Activated naive CD4-positive, alpha-beta T cell treated with anti-CD3 and anti-CD28 coated beads, Interleukin-2, amount 50 U/mL, for 16 hours (primary cell): ENCODE results near the gene TMEM255B.

Source experiments
- DNase-seq: peaks from one replicate; pipeline ENCODE4 v3.0.0-alpha.2; 2020

TMEM255B gene

DNA sequence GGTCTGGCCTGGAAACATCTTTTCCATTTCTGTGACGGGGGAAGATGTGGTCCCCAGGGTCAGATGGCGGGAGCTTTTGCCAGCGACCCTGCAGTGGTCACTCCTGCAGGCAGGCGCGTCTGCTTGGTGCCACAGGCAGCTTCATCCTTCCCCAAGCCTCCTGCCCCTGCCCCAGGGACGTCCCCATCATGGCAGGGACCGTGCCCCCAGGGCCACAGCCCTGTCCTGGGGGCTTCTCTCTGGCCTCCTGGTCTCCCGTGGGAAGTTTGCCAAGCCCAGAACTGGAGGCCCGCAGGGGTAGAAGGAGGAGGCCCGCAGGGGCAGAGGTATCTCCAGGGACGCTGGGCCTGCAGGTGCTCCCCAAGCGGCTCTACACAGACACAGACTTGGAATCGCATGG lies 47.5 kb downstream of the TMEM255B start:
- DNase-seq = no peak

DNA sequence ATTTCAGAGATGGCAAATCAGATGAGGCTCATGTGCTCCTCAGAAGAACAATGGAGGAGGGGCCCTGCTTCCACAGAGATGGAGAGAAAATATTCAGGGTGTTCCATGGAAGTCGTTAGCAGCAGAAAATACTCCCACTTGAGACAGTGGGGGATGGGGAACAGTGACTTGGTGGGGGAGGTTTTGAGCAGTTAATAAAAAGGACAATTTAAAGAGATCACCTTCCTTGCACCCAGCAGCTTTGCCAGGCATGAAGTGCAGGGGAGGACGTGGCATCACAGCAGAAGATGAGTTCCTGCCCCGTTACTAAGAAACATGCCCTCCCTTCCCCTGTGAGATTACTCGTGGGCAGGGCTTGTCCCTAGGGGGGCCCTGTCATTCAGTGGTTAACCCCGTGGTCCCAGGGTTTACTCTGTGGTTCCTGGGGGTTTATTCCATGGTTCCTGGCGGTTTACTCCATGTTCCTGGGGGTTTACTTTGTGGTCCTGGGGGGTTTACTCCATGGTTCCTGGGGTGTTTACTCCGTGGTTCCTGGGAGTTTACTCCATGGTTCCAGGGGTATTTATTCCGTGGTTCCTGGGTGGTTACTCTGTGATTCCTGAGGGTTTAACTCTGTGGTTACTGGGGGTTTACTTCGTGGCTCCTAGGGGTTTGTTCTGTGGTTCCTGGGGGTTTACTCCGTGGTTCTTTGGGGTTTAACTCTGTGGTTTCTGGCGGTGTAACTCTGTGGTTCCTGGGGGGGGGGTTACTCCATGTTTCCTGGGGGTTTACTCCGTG lies 49.2 kb downstream of the TMEM255B start:
- DNase-seq = no peak

- no peak for DNase-seq
Measured at GRCh38 chr13:113809934-113810333, 50.9 kb downstream of the TMEM255B start.

DNA sequence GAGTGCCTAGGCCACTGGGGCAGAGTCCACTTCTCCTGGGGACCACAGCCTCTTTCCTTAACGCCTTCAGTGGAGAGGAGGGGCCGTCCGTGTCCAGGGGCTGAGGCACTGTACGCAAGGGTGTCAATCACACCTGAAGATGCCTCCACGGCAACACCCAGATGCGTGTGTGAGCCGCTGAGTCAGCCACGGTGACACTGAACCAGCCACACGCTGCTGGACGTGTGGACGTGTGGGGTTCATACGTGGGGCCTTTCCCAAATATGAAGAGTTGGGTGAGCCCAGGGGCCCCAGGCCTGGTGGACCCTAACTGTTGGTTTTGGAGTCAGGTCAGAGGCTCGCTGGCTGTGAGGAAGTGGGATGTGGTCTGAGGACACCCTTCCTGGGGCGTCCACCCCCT lies 51.6 kb downstream of the TMEM255B start:
- DNase-seq = no peak

- no peak for DNase-seq
Measured at GRCh38 chr13:113811081-113811928, 52.3 kb downstream of the TMEM255B start.

GRCh38 chr13:113812178-113813040 lies 53.4 kb downstream of the TMEM255B start:
- DNase-seq = no peak

- DNase-seq = no peak
Measured at GRCh38 chr13:113813070-113813748, 54.2 kb downstream of the TMEM255B start.

DNA sequence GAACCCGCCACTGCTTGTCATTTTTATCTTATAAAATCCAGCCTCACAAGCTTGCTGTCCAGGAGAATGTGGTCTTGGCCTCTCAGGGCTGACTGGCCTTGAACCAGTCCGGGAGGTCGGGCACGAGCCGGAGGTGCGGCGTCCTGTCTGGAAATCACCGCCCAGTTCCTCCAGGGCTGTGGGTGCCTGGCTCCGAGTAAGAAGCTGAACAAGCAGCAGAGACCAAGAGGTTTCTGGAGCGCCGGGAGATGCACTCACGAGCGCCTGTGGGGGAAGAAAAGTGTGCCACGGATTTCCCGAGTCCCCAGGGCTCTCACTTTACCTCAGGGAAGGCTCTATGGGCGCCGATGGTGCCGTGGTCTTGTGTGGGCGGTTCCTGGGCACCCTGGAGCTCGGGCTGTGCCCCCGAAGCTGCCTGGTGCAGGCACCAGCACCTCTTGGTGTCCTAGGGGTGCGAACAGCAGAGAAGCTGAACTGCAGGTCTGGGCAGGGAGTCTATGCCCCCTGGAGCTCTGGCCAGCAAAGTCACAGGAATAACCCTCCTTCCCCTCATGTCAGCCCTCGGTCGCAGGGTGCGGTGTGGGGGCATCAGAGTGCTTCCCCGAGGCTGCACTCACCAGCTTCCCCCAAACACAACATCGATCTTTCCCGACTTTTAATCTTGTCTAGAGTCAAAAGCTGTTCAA lies 54.9 kb downstream of the TMEM255B start:
- no peak for DNase-seq

GRCh38 chr13:113814435-113814821 lies 55.4 kb downstream of the TMEM255B start:
- no peak for DNase-seq

DNA sequence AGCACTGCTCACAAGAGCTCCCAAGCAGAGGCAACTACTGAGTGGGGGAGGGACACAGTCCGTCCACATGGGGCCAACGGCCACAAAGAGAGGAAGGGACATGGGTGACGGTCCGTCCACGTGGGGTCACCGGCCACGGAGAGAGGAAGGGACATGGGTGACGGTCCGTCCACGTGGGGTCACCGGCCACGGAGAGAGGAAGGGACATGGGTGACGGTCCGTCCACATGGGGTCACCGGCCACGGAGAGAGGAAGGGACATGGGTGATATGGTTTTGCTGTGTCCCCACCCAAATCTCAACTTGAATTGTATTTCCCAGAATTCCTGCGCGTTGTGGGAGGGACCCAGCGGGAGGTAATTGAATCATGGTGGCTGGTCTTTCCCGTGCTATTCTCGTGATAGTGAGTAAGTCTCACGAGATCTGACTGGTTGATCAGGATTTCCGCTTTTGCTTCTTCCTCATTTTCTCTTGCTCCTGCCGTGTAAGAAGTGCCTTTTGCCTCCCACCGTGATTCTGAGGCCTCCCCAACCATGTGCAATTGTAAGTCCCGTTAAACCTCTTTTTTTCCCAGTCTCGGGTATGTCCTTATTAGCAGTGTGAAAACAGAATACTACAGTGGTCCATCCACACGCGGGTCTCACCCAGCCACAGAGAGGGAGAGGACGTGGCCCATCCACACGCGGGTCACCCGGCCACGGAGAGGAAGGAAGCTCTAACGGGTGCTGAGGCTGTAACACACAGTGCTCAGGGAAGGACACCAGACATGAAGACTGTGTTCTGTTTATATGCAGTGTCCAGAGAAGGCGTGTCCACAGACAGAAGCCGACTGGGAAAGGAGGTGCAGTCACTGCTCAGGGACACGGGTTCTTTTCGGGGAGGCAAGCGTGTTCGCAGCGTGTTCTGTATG lies 56.4 kb downstream of the TMEM255B start:
- no peak for DNase-seq

GRCh38 chr13:113816254-113816929 lies 57.4 kb downstream of the TMEM255B start:
- DNase-seq = no peak

GRCh38 chr13:113816946-113817859 lies 58.2 kb downstream of the TMEM255B start:
- DNase-seq = peak; percentile 87

DNA sequence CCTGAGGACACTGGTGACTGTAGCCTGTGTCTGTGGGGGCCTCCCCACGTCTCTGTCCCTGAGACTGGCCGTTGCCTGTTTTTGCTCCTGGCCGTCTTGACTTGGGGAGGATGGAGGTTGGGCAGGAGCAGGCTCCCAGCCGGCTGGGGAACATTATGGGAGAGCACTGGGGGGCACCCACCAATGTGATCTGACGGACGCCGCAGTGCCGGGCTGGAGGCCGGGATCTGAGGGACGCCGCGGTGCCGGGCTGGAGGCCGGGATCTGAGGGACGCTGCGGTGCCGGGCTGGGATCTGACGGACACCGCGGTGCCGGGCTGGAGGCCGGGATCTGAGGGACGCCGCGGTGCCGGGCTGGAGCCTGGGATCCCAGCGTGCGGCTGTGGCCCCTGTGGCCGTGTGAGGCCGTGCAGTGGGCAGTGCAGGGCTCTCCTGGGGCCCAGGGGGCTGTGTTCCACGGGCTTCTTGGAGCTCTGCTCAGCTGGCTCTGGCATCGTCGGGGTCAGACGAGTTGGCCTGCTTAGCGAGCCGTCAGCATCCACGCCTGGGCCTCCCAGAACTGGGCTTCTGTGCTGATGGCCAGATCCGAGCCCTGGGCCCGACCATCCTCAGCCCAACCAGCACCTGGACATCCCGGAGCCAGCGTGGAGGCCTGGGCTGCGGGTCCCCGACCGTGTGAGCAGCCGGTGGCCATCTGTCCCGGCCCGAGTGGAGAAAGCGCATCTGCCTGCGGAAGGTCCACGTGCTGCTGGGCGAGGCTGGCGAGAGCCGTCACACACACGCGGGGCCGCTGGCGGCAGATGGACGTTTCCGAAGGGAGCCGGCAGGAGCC lies 59.0 kb downstream of the TMEM255B start:
- no peak for DNase-seq

DNA sequence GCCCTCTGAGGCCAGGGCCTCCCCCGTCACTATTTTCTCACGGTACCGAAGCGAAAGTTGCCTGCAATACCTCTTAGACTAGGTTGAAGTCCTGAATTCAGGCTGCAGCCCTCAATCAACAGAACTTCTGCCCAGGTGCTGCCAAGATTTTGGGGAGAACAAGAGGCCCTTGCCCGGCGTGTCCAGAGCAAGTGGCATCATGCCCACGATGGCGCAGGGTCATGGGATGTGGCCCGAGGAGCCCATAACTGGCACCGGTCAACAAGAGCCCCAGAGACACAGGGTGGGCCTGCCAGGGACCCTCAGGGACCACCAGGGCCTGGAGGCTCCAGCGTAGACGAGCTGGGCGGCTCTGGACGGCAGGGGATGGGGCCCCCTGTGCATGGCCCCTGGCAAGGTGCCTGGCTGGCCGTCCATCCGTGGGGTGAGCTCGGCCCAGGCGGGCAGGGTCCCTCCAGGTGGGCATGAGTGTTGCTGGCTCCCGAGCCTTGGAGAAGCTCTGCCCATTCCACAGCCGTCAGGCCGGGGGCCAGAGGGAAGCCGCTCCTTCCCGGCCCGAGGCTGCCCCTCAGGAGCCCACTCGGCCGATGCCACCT lies 59.8 kb downstream of the TMEM255B start:
- no peak for DNase-seq

- no peak for DNase-seq
Measured at GRCh38 chr13:113819341-113819730, 60.3 kb downstream of the TMEM255B start.

DNA sequence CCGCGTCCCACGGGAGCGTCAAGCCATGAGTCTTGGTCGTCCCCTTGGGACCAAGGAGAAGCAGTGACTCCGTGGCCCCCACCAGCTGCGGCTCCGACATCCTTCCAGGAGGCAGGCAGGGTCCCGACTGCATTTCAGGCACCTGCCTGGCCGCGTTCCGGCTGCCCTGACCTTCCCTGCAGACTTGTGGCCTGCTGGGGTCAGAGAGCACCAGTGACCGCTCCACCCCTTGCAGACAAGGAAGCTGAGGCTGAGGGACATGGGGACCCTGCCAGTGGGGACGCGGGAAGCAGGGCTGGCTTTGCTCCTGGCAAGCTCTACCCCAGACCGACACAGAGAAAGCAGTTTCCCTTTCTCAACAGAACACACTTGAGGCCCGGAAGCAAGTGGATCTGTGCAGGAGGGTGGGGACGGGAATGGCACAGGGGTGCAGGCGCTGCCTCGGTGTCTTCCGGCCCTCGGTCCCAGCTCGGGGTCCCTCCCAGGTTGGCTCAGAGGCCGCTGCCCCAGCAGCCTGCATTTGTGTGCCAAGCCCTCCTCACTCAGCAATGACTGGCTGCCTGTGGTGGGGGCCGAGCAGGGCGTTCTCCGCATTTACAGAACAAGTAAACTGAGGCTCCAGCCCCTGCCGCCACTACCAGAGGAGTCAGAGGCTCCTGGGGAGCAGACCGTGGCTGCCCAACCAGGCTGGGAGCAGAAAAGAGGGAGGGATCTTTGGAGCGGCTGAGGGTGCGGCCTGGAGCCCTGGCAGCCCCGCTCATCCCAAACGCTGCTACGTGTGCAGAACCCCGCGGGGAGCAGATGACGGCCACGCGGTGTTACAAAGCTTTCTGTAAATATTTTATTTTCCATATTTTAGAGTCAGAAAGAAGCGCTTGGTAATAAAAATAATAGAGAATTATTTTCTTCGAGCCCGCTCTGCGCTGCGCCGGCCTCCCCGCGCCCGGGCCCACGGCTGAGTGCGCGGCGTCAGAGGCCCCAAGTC lies 61.0 kb downstream of the TMEM255B start:
- no peak for DNase-seq
